ENCODE measurements around the gene TMEM59L. TPM values are rescaled to one million over a fixed set of nuclear protein-coding genes. Genes with fewer than 3 reads are reported as not detected.

The TMEM59L gene
- total RNA-seq, 1 donor from 2014 or later = 5.6 TPM

GRCh38 chr19:18588611-18589379, 23.9 kb upstream of the TMEM59L start, which contains the start of gene REX1BD:
REX1BD (plus strand) TSS chr19:18588798; CDS start chr19:18588802, 4 bp downstream.
- no peaks in the 10 kb centered on the region for H3K9me3 Mint-ChIP-seq (ENCODE audit: unreplicated experiment)
- H4K20me1 ChIP-seq (ENCODE audit: insufficient read depth, low read length) = peaks cover 30% of the 10 kb centered on the region
- H3K4me1 ChIP-seq (ENCODE audit: insufficient read depth, low read length) = peaks cover 13% of the 10 kb centered on the region
- H2AFZ ChIP-seq (ENCODE audit: low read depth, low read length) = peak within 1 kb of the TSS; percentile 73
- H3K4me2 ChIP-seq (ENCODE audit: low read length) = peak within 1 kb of the TSS; percentile 93
- H3K9ac ChIP-seq (ENCODE audit: low read length) = peak within 1 kb of the TSS; percentile 77
- peaks cover 9% of the 10 kb centered on the region for H3K4me1 Mint-ChIP-seq (ENCODE audit: low read depth, unreplicated experiment)
- TF ChIP-seq, protein P1, sequence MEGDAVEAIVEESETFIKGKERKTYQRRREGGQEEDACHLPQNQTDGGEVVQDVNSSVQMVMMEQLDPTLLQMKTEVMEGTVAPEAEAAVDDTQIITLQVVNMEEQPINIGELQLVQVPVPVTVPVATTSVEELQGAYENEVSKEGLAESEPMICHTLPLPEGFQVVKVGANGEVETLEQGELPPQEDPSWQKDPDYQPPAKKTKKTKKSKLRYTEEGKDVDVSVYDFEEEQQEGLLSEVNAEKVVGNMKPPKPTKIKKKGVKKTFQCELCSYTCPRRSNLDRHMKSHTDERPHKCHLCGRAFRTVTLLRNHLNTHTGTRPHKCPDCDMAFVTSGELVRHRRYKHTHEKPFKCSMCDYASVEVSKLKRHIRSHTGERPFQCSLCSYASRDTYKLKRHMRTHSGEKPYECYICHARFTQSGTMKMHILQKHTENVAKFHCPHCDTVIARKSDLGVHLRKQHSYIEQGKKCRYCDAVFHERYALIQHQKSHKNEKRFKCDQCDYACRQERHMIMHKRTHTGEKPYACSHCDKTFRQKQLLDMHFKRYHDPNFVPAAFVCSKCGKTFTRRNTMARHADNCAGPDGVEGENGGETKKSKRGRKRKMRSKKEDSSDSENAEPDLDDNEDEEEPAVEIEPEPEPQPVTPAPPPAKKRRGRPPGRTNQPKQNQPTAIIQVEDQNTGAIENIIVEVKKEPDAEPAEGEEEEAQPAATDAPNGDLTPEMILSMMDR (IDR thresholded peaks at IDR 0.05; ENCODE audit: insufficient read depth, low read depth, low read length) = peak; percentile 51
- TF ChIP-seq EZH2 (IDR thresholded peaks at IDR 0.05; ENCODE audit: insufficient read depth, low read length) = no peak
- no peak for FAIRE-seq
- H3K27ac ChIP-seq (ENCODE audit: low read depth, low read length) = peak within 1 kb of the TSS; percentile 63
- no peaks in the 10 kb centered on the region for H3K36me3 ChIP-seq (ENCODE audit: insufficient read depth, low read length)
- H3K79me2 ChIP-seq (ENCODE audit: insufficient read depth, low read length) = no peaks in the 10 kb centered on the region
- no peaks in the 10 kb centered on the region for H3K9me3 ChIP-seq (ENCODE audit: insufficient read depth, low read depth, low read length)
- peak within 1 kb of the TSS; percentile 86 for H3K4me3 Mint-ChIP-seq (ENCODE audit: unreplicated experiment)
- H3K36me3 Mint-ChIP-seq (ENCODE audit: low read depth, unreplicated experiment) = no peaks in the 10 kb centered on the region
- H3K27me3 Mint-ChIP-seq (ENCODE audit: low read depth, unreplicated experiment) = peaks cover 5% of the 10 kb centered on the region
- DNase-seq (ENCODE audit: low read depth) = peak; percentile 59
- H3K27me3 ChIP-seq (ENCODE audit: insufficient read depth, low read length) = no peaks in the 10 kb centered on the region
- H3K27ac Mint-ChIP-seq (ENCODE audit: unreplicated experiment) = peak within 1 kb of the TSS; percentile 84
- H3K4me3 ChIP-seq (ENCODE audit: insufficient read depth, low read depth, low read length) = peak within 1 kb of the TSS; percentile 74

GRCh38 chr19:18589380-18590272, 23.0 kb upstream of the TMEM59L start:
- Histone ChIP-seq H3K27me3 (ENCODE audit: insufficient read depth, low read length) (no peaks in the 10 kb centered on the region), H3K79me2 (ENCODE audit: insufficient read depth, low read length) (no peaks in the 10 kb centered on the region), H2AFZ (ENCODE audit: low read depth, low read length) (peak overlapping the region; percentile 73), H3K36me3 (ENCODE audit: insufficient read depth, low read length) (no peaks in the 10 kb centered on the region), H3K4me3 (ENCODE audit: insufficient read depth, low read depth, low read length) (peak overlapping the region; percentile 74), H3K9me3 (ENCODE audit: insufficient read depth, low read depth, low read length) (no peaks in the 10 kb centered on the region), H3K9ac (ENCODE audit: low read length) (peak overlapping the region; percentile 77), H4K20me1 (ENCODE audit: insufficient read depth, low read length) (peaks cover 30% of the 10 kb centered on the region), H3K4me1 (ENCODE audit: insufficient read depth, low read length) (peaks cover 16% of the 10 kb centered on the region), H3K4me2 (ENCODE audit: low read length) (peak overlapping the region; percentile 93), H3K27ac (ENCODE audit: low read depth, low read length) (peak overlapping the region; percentile 63)
- peak overlapping the region; percentile 86 for H3K4me3 Mint-ChIP-seq (ENCODE audit: unreplicated experiment)
- TF ChIP-seq EZH2 (IDR thresholded peaks at IDR 0.05; ENCODE audit: insufficient read depth, low read length) = no peak
- TF ChIP-seq, protein P1 (IDR thresholded peaks at IDR 0.05; ENCODE audit: insufficient read depth, low read depth, low read length) = no peak
- no peaks in the 10 kb centered on the region for H3K36me3 Mint-ChIP-seq (ENCODE audit: low read depth, unreplicated experiment)
- no peaks in the 10 kb centered on the region for H3K9me3 Mint-ChIP-seq (ENCODE audit: unreplicated experiment)
- H3K4me1 Mint-ChIP-seq (ENCODE audit: low read depth, unreplicated experiment) = peaks cover 10% of the 10 kb centered on the region
- H3K27me3 Mint-ChIP-seq (ENCODE audit: low read depth, unreplicated experiment) = peaks cover under 1% of the 10 kb centered on the region
- FAIRE-seq (no peak), DNase-seq (ENCODE audit: low read depth) (peak; percentile 46)
- H3K27ac Mint-ChIP-seq (ENCODE audit: unreplicated experiment) = peak overlapping the region; percentile 84
